ENCODE results near the gene DDX47.
A peak's percentile ranks its signal among the peaks of the same experiment; 100 is the strongest.

The DDX47 gene

DNA sequence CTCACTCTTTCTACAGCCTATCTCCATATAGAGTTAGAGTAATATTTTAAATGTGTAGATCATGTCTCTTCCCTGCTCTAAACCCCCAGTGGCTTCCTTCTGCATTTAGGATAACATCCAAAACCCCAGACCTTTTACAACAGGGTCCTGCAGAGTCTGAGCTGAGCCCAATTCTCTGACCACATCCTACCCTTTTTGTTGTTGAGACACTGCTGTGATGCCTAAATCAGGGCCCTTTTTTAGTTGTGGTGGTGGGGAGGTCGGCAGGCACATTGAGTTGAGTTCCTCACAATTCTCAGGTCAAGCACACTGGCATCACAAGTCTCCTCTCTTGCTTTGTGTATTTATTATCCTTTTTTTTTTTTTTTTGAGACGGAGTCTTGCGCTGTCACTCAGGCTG, 1.8 kb upstream of the DDX47 start:
- TF ChIP-seq, protein P1, sequence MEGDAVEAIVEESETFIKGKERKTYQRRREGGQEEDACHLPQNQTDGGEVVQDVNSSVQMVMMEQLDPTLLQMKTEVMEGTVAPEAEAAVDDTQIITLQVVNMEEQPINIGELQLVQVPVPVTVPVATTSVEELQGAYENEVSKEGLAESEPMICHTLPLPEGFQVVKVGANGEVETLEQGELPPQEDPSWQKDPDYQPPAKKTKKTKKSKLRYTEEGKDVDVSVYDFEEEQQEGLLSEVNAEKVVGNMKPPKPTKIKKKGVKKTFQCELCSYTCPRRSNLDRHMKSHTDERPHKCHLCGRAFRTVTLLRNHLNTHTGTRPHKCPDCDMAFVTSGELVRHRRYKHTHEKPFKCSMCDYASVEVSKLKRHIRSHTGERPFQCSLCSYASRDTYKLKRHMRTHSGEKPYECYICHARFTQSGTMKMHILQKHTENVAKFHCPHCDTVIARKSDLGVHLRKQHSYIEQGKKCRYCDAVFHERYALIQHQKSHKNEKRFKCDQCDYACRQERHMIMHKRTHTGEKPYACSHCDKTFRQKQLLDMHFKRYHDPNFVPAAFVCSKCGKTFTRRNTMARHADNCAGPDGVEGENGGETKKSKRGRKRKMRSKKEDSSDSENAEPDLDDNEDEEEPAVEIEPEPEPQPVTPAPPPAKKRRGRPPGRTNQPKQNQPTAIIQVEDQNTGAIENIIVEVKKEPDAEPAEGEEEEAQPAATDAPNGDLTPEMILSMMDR (IDR thresholded peaks at IDR 0.05; ENCODE audit: borderline replicate concordance, control extremely low read depth, extremely low read depth, insufficient read depth, missing control alignments): no peak
- no peak for DNase-seq (ENCODE audit: low spot score)
- in situ Hi-C loops (cut with MboI; ENCODE audit: low sequenced_read_pairs, unreplicated experiment): no loop called here

DNA sequence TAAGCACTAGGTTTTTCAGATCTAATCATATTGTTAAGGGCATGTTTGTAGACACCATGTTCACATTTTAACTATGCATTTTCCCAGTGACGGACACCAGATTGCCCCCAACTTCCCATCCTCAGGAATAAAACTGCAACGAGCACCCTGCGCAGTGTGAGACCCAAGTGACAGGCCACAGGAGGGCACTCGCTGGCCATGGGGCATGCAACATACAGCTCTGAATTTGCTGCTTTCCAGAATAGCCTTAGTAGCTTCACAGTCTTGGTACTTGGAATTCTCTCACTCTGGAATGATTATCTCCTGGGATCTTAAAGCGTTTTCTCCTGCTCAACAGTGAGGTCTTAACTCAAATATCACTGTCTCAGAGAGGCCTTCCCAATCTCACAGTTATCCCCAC, 972 bp upstream of the DDX47 start:
- DNase-seq (ENCODE audit: low spot score): no peak
- TF ChIP-seq, protein P1 (IDR thresholded peaks at IDR 0.05; ENCODE audit: borderline replicate concordance, control extremely low read depth, extremely low read depth, insufficient read depth, missing control alignments): no peak
- in situ Hi-C loops (cut with MboI; ENCODE audit: low sequenced_read_pairs, unreplicated experiment): no loop called here

DNA sequence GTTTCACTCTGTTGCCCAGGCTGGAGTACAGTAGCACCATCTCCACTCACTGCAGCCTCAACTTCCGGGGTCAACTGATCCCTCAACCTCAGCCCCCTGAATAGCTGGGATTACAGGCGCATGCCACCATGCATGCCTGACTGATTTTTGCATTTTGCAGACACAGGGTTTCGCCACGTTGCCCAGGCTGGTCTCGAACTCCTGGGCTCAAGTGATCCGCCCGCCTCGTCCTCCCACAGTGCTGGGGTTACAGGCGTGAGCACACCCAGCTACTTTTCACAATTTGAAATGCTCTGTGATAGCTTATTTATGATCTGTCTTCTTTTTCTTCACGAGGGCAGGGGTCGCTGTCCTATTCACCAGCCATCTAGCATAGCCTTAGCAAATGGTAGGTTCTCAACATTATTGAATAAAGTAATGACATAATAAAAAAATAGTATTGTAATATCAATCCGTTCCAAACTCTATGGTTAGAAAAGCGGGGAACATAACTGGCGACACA, 477 bp upstream of the DDX47 start:
- TF ChIP-seq, protein P1 (IDR thresholded peaks at IDR 0.05; ENCODE audit: borderline replicate concordance, control extremely low read depth, extremely low read depth, insufficient read depth, missing control alignments): no peak
- in situ Hi-C loops (cut with MboI; ENCODE audit: low sequenced_read_pairs, unreplicated experiment): no loop called here
- DNase-seq (ENCODE audit: low spot score): no peak

DNA sequence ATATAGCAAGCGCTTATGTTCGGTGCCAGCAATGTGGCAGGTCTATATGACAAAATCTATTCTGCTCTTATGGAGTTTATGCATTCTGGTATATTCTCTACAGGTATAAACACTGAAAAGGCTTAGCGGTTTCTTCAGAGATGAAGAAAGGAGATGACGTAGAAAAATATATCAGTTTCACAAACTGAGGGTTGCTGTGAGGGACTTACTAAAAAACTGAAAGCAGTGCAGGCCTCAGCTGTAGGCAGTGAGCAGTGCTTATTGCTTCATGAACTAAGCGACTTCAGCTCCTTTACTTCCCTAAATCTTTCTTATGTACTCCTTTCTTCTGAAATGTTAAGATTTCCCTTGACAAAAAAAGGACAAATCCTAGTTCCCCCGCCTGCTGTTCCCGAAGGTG, 4.5 kb downstream of the DDX47 start:
- TF ChIP-seq, protein P1 (IDR thresholded peaks at IDR 0.05; ENCODE audit: borderline replicate concordance, control extremely low read depth, extremely low read depth, insufficient read depth, missing control alignments): no peak
- in situ Hi-C loops (cut with MboI; ENCODE audit: low sequenced_read_pairs, unreplicated experiment): no loop called here

DNA sequence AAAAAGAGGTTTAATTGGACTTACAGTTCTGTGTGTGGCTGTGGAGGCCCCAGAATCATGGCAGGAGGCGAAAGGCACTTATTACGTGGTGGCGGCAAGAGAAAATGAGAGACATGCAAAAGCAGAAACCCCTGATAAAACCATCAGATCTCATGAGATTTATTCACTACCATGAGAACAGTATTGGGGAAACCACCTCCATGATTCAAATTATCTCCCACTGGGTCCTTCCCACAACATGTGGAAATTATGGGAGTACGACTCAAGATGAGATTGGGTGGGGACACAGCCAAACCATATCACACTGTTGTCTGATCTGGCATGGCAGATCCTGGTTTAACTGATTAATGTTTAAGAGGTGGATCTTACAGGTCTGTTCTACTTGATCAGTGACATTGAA, 5.6 kb downstream of the DDX47 start:
- in situ Hi-C loops (cut with MboI; ENCODE audit: low sequenced_read_pairs, unreplicated experiment): no loop called here
- no peak for DNase-seq (ENCODE audit: low spot score)
- TF ChIP-seq, protein P1 (IDR thresholded peaks at IDR 0.05; ENCODE audit: borderline replicate concordance, control extremely low read depth, extremely low read depth, insufficient read depth, missing control alignments): no peak

More for the DNA sequence above, 4.5 kb downstream of the DDX47 start:
- DNase-seq (ENCODE audit: low spot score): peak; percentile 50

DNA sequence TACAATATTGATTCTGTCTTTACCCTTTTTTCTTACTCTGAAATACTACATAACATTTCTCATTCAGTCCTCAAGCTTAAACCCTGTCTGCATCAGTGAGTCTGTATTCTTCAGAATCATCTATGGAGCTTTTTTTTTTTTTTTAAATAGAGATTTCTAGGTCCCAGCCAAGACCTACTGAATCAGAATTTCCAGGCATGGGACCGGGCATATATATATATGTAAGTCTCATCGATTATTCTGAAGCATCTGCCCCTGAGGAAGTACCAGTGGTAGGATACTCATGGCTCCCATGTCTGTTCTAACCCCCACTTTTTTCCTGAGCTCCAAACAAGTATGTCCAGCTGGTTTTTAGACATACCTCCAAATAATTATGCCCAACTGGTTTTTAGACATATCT, 6.1 kb downstream of the DDX47 start:
- DNase-seq (ENCODE audit: low spot score): no peak
- in situ Hi-C loops (cut with MboI; ENCODE audit: low sequenced_read_pairs, unreplicated experiment): no loop called here
- TF ChIP-seq, protein P1 (IDR thresholded peaks at IDR 0.05; ENCODE audit: borderline replicate concordance, control extremely low read depth, extremely low read depth, insufficient read depth, missing control alignments): no peak

Data from GM13976 (cell line).